H9 (cell line): Measurements from ENCODE around the gene PRPF6. TPM values are rescaled to one million over a fixed set of nuclear protein-coding genes. Genes with fewer than 3 reads are reported as not detected.

ENCODE experiments used
- DNase-seq: peaks from one replicate; pipeline ENCODE4 v3.0.0-alpha.2; 2017
- H2AFZ ChIP-seq: one replicate; pipeline ENCODE4 v1.6.1; 2013; ENCODE audit warnings: mild to moderate bottlenecking, low read length, control low read depth, moderate library complexity
- H2AK5ac ChIP-seq: 2 replicates; pipeline ENCODE4 v1.6.1; 2013; ENCODE audit warnings: low read length, control low read depth, mixed read lengths; ENCODE audit not compliant: insufficient read length
- H2BK120ac ChIP-seq: one replicate; pipeline ENCODE4 v1.6.1; 2013; ENCODE audit warnings: low read depth, mild to moderate bottlenecking, low read length, control low read depth, inconsistent platforms; ENCODE audit not compliant: poor library complexity, severe bottlenecking
- H2BK12ac ChIP-seq: 2 replicates; pipeline ENCODE4 v1.6.1; 2013; ENCODE audit warnings: low read length, control low read depth, mixed read lengths, low read depth; ENCODE audit not compliant: insufficient read length
- H2BK15ac ChIP-seq: 2 replicates; pipeline ENCODE4 v1.6.1; 2013; ENCODE audit warnings: low read depth, low read length, control low read depth
- H2BK20ac ChIP-seq: one replicate; pipeline ENCODE4 v1.6.1; 2013; ENCODE audit warnings: low read depth, mild to moderate bottlenecking, low read length, control low read depth, inconsistent platforms; ENCODE audit not compliant: poor library complexity, severe bottlenecking
- H2BK5ac ChIP-seq: 2 replicates; pipeline ENCODE4 v1.6.1; 2013; ENCODE audit warnings: low read length, control low read depth, mixed read lengths; ENCODE audit not compliant: insufficient read length
- H3K14ac ChIP-seq: 2 replicates; pipeline ENCODE4 v1.6.1; 2013; ENCODE audit warnings: low read length, control low read depth; ENCODE audit not compliant: insufficient read depth
- H3K18ac ChIP-seq: 2 replicates; pipeline ENCODE4 v1.6.1; 2013; ENCODE audit warnings: low read depth, mild to moderate bottlenecking, mixed read lengths, low read length, control low read depth; ENCODE audit not compliant: insufficient read length
- H3K23ac ChIP-seq: 2 replicates; pipeline ENCODE4 v1.6.1; 2013; ENCODE audit warnings: low read length, control low read depth, mixed read lengths, low read depth; ENCODE audit not compliant: insufficient read length
- H3K23me2 ChIP-seq: 2 replicates; pipeline ENCODE4 v1.6.1; 2013; ENCODE audit warnings: low read depth, mild to moderate bottlenecking, mixed read lengths, low read length, control low read depth; ENCODE audit not compliant: insufficient read length, poor library complexity, severe bottlenecking
- H3K27ac ChIP-seq: 2 replicates; pipeline ENCODE4 v1.5.1; 2013; ENCODE audit warnings: low read length, control low read depth, mixed read lengths, low read depth; ENCODE audit not compliant: insufficient read length
- H3K27me3 ChIP-seq: 2 replicates; pipeline ENCODE4 v1.6.1; 2013; ENCODE audit warnings: low read length, control low read depth, inconsistent platforms; ENCODE audit not compliant: insufficient read depth
- H3K4ac ChIP-seq: 2 replicates; pipeline ENCODE4 v1.6.1; 2013; ENCODE audit warnings: low read depth, mild to moderate bottlenecking, control low read depth, inconsistent platforms, low read length, moderate library complexity
- H3K4me1 ChIP-seq: 2 replicates; pipeline ENCODE4 v1.6.1; 2013; ENCODE audit warnings: low read length, control low read depth, inconsistent platforms; ENCODE audit not compliant: insufficient read depth
- H3K4me2 ChIP-seq: 2 replicates; pipeline ENCODE4 v1.6.1; 2013; ENCODE audit warnings: low read length, control low read depth, mixed read lengths; ENCODE audit not compliant: insufficient read length, insufficient read depth
- H3K56ac ChIP-seq: 2 replicates; pipeline ENCODE4 v1.6.1; 2013; ENCODE audit warnings: low read depth, mild to moderate bottlenecking, mixed read lengths, low read length, control low read depth; ENCODE audit not compliant: insufficient read length
- H3K79me1 ChIP-seq: 2 replicates; pipeline ENCODE4 v1.6.1; 2013; ENCODE audit warnings: low read depth, mild to moderate bottlenecking, moderate library complexity, low read length, control low read depth, inconsistent platforms; ENCODE audit not compliant: insufficient read depth, poor library complexity, severe bottlenecking
- H3K79me2 ChIP-seq: 2 replicates; pipeline ENCODE4 v1.6.1; 2013; ENCODE audit warnings: low read length, control low read depth, inconsistent platforms; ENCODE audit not compliant: insufficient read depth
- H3K9ac ChIP-seq: 2 replicates; pipeline ENCODE4 v1.6.1; 2013; ENCODE audit warnings: low read length, control low read depth, mixed read lengths; ENCODE audit not compliant: insufficient read length; ENCODE audit errors: extremely low read depth
- H3K9me3 ChIP-seq: one replicate; pipeline ENCODE4 v1.6.1; 2013; ENCODE audit warnings: low read depth, low read length, inconsistent platforms; ENCODE audit not compliant: control insufficient read depth
- H3T11ph ChIP-seq: one replicate; pipeline ENCODE4 v1.6.1; 2013; ENCODE audit warnings: mild to moderate bottlenecking, low read length, control low read depth, inconsistent platforms
- H4K20me1 ChIP-seq: one replicate; pipeline ENCODE4 v1.6.1; 2013; ENCODE audit not compliant: control insufficient read depth, insufficient read length, insufficient read depth
- H4K5ac ChIP-seq: 2 replicates; pipeline ENCODE4 v1.6.1; 2013; ENCODE audit warnings: low read depth, mild to moderate bottlenecking, mixed read lengths, low read length, control low read depth; ENCODE audit not compliant: insufficient read length
- H4K8ac ChIP-seq: replicated peaks from 2 replicates; pipeline ENCODE4 v1.6.1; 2013; ENCODE audit warnings: low read length, control low read depth, mixed read lengths, low read depth; ENCODE audit not compliant: insufficient read length
- H4K91ac ChIP-seq: 2 replicates; pipeline ENCODE4 v1.6.1; 2013; ENCODE audit warnings: low read depth, mild to moderate bottlenecking, moderate library complexity, mixed read lengths, low read length, control low read depth; ENCODE audit not compliant: insufficient read length
- H3K27ac Mint-ChIP-seq, 3 experiments: 2 replicates in 2 of 3; 3 replicates in 1 of 3; pipeline ENCODE4 v1.8.0; 2020 to 2021; ENCODE audit warnings: mixed read lengths in 3 of 3, mild to moderate bottlenecking in 1 of 3, moderate library complexity in 1 of 3
- H3K27me3 Mint-ChIP-seq: 2 replicates; pipeline ENCODE4 v1.8.0; 2021; ENCODE audit warnings: low read depth, mild to moderate bottlenecking, moderate library complexity, mixed read lengths
- H3K36me3 Mint-ChIP-seq, 3 experiments: 2 replicates in 2 of 3; 3 replicates in 1 of 3; pipeline ENCODE4 v1.8.0; 2020 to 2021; ENCODE audit warnings: low read depth in 3 of 3, mixed read lengths in 3 of 3; ENCODE audit not compliant: insufficient read depth in 1 of 3
- H3K4me1 Mint-ChIP-seq, 2 experiments: 2 replicates each; pipeline ENCODE4 v1.8.0; 2020; ENCODE audit warnings: mixed read lengths in 2 of 2
- H3K4me3 Mint-ChIP-seq, 2 experiments: 2 replicates in 1 of 2; 3 replicates in 1 of 2; pipeline ENCODE4 v1.8.0; 2020 to 2021; ENCODE audit warnings: mild to moderate bottlenecking in 2 of 2, mixed read lengths in 2 of 2, moderate library complexity in 1 of 2
- H3K9me3 Mint-ChIP-seq, 2 experiments: 2 replicates in 1 of 2; 3 replicates in 1 of 2; pipeline ENCODE4 v1.8.0; 2020; ENCODE audit warnings: mild to moderate bottlenecking in 2 of 2, mixed read lengths in 2 of 2, moderate library complexity in 1 of 2
- WGBS: extraction: QIAGEN DNeasy Blood & Tissue Kit; methylation state at CpG from one replicate; pipeline ENCODE4 v1.1.7; 2013; ENCODE audit warnings: missing lambda C conversion rate, low lambda C conversion rate, mixed read lengths; ENCODE audit not compliant: insufficient read length; ENCODE audit errors: extremely low coverage; 5-methylcytosine and 5-hydroxymethylcytosine counted together
- total RNA-seq: library from RNA; stranded (reverse); gene quantifications from 2 replicates; pipeline ENCODE4 v1.2.1, GENCODE V29; 2021
- TF ChIP-seq, protein P1 (sequence below): fragments of 200-600 bp; sonication (generic); conservative IDR thresholded peaks from 3 replicates; pipeline ENCODE4 v1.8.0; 2021; ENCODE audit warnings: antibody characterized with exemption, mild to moderate bottlenecking

Gene PRPF6
- total RNA-seq, 1 experiment from 2014 or later: 87.9 TPM

DNA sequence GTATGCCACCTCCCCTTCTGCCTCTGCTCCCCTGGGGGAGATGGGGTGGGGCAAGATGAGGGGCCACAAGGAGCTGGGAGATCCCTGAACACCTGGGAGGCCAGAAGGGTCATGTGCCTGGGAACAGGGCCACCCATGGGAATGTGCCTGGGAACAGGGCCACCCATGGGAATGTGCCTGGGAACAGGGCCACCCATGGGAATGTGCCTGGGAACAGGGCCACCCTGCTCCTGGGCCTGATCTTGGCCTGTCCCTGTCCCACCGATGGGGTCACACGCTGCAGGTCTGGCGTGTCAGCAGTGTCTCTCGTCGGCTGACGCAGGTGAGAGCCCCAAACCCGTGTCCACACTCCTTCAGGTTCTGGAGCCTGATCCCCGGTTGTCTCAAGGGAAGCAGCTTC, 94.0 kb downstream of the PRPF6 start:
- H3K4me3 Mint-ChIP-seq: no peak overlapping the region
- Histone ChIP-seq H3K4me2 (no peak overlapping the region), H4K8ac (no peak overlapping the region), H3K18ac (no peak overlapping the region), H2BK120ac (no peak overlapping the region), H3K23me2 (peaks cover 3% of the 10 kb centered on the region), H4K91ac (no peak overlapping the region), H2BK5ac (no peak overlapping the region), H4K5ac (no peak overlapping the region), H3K9me3 (no peaks in the 10 kb centered on the region), H4K20me1 (no peaks in the 10 kb centered on the region), H2AK5ac (no peak overlapping the region), H3K9ac (no peak overlapping the region), H3K4ac (no peak overlapping the region), H3K27ac (no peak overlapping the region), H3K27me3 (no peaks in the 10 kb centered on the region), H3K4me1 (no peaks in the 10 kb centered on the region; the same call in 1 of the 2 replicates), H3K79me2 (no peaks in the 10 kb centered on the region), H2AFZ (no peak overlapping the region), H3K23ac (no peak overlapping the region), H2BK15ac (no peak overlapping the region), H3K56ac (no peak overlapping the region), H2BK12ac (no peak overlapping the region), H3T11ph (no peak overlapping the region), H3K14ac (no peak overlapping the region), H3K79me1 (no peaks in the 10 kb centered on the region), H2BK20ac (no peak overlapping the region)
- WGBS: no CpG with 5 or more reads among the region's 8 CpGs
- TF ChIP-seq, protein P1, sequence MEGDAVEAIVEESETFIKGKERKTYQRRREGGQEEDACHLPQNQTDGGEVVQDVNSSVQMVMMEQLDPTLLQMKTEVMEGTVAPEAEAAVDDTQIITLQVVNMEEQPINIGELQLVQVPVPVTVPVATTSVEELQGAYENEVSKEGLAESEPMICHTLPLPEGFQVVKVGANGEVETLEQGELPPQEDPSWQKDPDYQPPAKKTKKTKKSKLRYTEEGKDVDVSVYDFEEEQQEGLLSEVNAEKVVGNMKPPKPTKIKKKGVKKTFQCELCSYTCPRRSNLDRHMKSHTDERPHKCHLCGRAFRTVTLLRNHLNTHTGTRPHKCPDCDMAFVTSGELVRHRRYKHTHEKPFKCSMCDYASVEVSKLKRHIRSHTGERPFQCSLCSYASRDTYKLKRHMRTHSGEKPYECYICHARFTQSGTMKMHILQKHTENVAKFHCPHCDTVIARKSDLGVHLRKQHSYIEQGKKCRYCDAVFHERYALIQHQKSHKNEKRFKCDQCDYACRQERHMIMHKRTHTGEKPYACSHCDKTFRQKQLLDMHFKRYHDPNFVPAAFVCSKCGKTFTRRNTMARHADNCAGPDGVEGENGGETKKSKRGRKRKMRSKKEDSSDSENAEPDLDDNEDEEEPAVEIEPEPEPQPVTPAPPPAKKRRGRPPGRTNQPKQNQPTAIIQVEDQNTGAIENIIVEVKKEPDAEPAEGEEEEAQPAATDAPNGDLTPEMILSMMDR: no peak
- DNase-seq: no peak
- no peaks in the 10 kb centered on the region for H3K27me3 Mint-ChIP-seq
- H3K4me1 Mint-ChIP-seq: peaks cover 9 to 12% of the 10 kb centered on the region in 2 experiments
- H3K27ac Mint-ChIP-seq: no peak overlapping the region
- H3K9me3 Mint-ChIP-seq: no peaks in the 10 kb centered on the region
- H3K36me3 Mint-ChIP-seq: no peaks in the 10 kb centered on the region; a peak in 2 of 7 replicates
